CD4-positive, alpha-beta T cell treated with Interferon alpha-2 for 1 hour (primary cell): ENCODE data around the gene TAGLN2.

Experiments used
- DNase-seq, 2 donors: peaks; one replicate each; pipeline ENCODE4 v3.0.0-alpha.2; 2020 to 2022

TAGLN2 gene

DNA sequence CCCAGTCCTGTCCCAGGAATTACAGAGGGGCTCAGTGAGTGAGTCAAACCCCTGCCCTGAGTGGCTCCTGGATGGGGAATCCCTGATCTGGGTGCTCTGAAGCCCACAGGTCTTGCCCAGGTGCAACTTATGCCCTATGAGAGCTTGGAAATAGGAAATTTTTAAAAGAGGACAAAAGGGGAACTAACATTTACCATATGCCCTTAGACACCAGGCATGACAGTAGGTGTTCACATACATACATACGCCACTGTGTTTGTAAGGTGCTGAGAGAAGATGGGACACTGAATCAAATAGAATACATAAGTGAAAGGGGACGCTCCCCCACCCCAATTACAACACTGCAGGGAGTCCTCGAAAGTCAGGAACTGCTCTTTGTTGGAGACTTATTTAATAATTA, 26.8 kb downstream of the TAGLN2 start:
- no peak for DNase-seq

DNA sequence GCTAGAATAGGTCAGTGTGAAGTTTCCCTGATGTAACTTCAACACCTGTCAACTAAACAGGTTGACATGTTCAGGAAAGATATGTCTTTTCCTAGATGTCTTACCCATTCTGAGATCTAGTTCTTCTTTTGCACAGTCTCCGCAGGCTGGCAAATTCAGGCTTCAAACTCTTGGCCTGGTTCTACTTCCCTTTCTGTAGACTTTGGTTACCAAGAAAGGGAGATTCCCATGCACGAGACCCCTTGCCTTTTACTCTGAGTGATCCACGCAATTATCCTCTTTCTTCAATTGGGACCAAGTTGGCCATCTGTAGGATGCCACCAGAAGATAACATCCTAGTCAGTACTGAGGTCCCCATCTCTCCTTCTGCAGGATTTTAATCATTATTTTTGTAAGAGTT, 27.3 kb downstream of the TAGLN2 start:
- no peak for DNase-seq

DNA sequence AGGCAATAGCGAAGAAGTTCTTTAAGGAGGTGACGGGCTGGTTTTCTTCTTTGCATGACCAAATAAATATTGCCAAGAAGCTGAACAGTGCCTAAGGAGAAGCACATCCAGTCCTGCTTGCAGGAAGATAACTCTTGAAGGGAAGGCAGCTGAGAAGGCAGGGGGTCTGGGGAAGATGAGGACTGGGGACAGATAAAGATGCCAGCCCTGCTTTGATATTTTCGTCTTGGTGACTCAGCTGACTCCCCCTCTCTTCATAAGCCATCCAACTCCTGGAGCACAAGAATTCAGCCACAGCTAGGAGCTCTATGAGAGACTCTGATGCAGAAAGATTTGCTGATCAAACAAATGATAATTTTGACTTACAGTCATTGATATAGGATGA, 28.8 kb downstream of the TAGLN2 start:
- DNase-seq, result no peak

DNA sequence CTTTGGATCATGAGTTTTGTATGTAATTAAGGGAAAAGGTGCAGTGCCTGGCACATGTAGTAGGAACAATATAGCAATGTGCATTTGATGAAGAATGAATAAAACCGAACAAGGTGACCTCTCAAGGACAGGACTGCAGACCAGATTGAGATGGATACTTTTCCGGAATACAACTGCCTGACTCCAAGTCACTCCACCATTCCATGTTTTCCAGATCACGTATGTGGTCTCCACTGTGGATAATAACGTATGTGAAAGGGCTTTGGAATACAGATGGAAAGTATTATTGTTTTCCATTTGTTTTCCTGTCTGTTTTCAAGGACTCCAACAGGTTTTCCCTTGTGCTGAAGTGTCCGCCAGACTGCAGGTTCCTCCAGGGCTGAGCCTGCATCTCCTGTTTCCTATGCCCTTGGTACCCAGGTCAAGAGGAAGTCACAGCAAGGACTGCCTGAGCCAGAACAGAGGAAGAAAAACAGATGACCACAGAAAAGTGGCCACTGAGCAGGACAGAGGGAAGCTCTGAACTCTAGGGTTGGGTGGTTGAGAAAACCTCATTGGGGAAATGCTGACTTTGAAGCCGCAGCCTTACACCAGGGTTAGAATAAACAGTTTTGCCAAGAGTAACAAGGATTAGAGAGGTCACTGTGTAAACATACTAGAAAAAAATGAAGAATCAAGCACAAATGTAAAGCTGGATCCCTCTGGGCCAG, 29.3 kb downstream of the TAGLN2 start:
- no peak for DNase-seq

DNA sequence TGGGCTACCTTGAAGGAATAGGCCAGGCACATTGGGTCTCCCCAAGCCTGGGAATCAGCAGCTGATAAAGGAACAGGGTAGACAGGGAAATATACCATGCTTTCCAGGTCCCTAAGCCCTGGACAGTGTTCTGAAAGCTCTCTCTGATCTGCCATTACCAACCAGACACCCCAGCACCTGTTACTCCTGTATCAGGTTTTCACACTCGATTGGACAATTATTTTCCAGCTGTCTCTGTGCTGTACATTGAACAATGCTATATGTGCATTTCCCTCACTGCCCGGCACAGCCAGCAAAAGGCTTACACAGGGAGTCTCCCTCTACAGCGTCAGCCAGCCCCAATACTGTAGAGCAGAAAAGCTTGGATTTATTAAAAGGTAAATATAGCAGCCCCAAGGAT, 30.0 kb downstream of the TAGLN2 start:
- DNase-seq, result no peak

DNA sequence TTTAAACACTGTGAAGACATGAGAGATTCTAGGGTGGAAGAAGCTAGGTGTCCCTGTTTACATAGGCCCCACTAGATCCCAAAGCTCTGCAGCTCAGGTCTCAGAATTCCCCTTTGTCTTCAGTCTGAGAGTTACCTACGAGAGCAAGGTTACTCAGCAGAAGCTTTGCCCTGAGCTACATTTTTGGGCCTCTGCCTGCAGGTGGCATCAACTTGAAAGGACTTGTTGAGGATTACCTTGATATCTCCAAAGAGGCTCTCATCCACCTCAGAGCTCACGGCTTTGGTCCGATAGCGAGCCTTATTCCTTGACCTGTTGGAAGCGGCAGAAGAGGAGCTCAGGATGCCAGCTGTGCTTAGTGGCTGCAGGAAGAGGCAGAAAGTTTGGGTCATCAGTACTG, 32.4 kb downstream of the TAGLN2 start:
- DNase-seq, result peak in 1 of 2 donors; percentile 33

DNA sequence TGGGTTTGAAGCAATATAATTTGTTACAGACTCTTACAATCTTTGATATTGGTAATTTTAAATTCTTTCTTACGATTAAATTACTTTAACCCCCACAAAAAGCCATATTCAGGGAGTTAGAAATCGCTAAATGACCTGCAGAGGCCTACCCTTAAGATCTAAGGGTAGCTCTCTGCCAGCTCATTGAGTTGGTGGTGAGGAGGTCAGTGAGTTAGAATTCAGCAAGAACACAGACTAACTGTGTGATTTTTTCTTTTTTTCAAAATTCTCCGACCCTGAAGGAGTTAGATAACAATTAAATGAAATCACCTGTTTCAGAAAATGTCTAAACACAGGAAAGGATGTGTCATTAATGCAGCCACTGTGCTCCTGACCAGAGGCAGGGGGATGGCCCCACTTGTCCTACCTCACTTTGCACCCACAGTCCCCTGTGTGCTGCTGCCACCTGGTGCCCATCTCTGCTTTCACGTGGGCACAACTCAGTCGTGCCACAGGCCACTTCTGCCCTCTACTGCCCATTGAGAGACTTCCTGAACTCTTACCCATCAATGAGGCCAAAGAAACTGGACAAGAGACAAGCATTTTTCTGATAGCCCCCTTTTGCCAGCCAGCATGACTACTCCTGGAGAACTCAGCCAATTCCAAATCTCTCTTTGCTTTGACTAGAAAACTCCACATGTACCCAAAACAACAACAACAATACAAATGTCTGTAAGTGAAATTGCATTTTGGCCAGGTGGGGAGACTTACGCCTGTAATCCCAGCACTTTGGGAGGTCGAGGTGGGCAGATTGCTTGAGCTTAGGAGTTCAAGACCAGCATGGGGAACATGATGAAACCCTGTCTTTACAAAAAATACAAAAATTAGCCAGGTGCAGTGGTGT, 33.8 kb downstream of the TAGLN2 start:
- peak; percentile 83 to 87 for DNase-seq

DNA sequence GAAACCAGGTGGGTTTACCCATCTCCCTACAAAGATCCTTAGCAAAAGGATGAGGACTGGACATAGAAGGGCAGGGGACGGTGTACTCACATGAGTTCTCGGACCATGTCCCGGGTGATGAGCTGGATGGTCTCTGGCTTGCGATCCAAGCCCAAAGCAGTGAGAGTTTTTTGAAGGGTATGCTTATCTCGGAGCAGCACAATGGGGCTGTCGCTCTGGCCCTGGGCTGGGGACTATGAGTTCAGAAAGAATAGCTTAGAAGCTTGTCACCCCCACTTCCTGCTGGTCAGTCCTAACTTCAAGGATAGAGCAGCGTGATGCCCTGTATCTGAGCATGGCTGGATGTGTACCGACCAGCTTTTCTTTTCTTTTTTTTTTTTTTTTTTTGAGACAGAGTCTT, 34.9 kb downstream of the TAGLN2 start:
- DNase-seq, result no peak

DNA sequence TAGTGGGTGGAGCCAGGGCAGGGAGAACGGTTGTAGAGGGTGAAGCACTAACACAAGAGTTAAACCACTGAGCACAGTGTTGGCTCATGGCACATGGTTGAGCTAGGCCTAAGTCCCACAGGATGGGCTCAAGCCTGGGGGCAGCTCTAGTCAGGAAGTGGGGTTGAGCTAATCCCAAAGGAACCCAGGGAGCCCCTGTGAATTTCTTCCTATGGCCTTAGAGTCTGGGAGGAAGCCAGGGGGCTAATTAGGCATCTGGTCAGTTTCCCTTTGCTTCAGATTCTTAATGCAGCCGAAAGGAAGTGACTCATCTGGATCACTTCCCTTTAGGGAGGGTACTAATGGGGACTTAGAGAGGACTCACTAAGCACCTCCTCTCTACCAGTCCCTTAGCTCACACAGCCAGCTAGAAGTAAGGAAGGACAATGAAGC, 35.5 kb downstream of the TAGLN2 start:
- DNase-seq, result peak; percentile 28 to 34

DNA sequence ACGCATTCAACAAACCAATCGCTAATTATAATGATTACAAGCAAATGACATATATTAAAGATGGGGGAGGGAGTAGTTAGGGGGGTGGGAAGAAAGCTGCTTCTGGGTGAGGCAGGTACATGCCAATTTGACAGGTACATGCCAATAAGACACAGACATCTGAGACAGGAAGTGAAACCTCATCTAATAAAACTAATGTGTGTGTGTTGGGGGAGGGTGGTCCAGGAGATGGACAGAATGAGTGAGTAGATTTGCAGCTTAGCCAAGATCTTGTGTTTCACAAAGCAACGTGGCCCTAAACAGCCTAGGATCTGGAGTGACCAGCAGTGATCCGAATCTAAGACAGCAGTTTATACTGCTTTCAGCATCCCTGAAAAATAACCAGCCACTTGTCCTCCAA, 36.1 kb downstream of the TAGLN2 start:
- DNase-seq, result no peak

DNA sequence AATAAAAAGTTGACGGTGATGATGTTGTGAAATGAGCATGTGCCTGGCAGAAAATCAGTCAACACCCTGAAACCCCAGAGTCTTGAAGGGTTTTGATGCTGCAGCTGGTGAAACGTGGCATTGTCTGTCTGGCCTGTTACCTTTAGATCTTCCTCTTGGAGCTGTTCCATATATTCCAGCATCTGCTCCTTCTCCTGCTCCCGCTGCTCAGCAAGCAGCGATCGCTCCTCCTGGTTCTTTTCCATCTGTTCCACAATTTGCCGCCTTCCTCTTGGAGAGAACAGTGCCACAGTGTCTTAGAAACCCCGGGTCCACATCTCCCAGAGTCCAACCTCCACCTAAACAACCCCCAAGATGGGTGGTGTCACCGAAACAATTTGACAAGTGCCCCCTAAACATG, 41.0 kb downstream of the TAGLN2 start:
- DNase-seq, result no peak

DNA sequence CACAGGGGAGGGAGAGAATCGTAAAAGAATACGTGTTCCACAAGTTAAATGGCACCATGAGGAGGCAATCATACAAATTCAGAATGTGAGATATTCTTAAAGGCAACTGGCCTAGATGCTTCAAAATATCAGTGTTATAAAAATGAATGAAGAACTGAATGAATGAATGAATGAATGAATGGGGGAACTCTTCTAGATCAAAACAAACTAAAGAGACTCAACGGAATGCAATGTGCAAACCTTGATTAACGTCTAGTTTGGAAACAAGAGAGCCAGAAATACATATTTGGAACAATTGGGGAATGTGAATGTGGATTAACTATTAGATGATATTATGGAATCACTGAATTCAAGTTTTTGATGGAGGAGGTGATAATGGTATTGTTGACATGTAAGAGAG, 42.2 kb downstream of the TAGLN2 start:
- DNase-seq, result no peak

DNA sequence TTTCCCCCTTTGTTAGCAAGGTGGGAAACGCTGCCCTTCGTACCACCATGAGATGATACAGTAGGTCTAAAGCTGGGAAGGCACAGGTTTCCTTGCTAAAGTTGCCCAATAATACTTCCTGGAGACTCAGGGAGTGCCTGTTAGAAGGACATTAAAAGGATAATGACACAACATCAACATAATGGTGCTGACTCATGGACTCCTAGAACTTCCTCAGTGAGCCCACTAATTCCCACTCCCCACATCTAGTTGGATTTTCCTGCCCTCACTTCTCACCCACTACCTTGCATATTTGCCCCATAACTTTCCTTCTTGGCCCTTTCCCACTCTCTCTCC, 42.8 kb downstream of the TAGLN2 start:
- DNase-seq, result no peak

DNA sequence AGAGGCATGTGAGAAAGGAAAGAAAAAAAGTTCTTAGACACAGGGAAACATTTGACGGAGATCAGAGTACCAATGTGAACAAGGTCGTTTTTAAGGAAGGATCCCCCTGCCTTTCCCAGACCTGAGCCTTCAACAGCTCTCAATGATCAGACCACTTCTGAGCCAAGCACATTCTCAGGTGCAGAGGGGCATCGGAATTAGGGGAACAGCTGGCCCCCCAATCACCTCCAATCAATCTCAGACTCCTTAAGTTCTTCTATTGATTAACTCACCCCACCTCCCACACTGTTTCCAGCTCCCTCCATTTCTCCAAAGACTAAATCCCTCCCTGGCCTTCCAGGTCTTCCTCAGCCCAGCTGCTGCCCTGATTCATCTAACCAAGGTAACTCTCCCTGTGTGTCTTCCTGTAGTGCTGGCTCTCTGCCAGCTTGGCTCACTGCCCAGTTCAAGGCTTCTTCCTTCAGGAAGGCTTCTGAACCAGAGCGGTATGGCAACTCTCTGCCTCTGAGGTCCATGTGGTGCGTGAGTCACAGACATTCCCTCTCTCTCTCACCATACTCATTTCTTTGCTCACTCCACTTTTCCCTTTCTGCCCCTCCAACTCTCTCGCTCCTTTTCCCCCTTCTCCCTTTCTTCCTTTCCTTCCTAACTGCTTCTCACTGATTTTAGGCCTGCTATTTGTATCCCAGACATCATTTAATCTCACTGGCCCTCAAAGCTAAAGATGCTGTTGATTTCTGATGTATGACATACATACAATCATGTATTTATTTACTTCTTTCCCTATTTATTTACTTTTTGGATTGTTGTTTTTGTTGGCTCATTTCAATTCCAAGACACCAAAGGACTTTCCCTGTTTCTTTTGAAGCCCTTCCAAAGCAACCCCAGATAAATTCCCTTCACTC, 43.4 kb downstream of the TAGLN2 start:
- DNase-seq, result peak; percentile 41 to 48

DNA sequence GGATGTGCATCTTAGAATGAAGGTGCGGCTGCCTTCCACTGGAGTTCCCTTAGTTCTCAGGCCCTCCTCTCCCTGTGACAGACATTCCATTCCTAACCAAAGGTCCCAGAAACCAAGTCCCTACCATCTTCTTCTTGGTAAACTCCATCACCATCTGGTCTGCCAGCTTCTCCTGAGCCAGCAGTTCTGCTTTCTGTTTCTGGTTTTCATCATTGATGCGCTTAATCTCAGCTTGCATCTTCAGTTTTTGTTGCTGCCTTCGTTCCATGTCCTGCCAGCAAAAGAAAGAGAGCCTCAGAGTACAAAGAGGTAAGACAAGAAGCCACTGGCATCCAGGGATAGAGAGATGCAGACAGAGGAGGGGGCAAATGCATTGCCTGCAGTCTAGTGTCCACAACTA, 44.9 kb downstream of the TAGLN2 start:
- no peak for DNase-seq

DNA sequence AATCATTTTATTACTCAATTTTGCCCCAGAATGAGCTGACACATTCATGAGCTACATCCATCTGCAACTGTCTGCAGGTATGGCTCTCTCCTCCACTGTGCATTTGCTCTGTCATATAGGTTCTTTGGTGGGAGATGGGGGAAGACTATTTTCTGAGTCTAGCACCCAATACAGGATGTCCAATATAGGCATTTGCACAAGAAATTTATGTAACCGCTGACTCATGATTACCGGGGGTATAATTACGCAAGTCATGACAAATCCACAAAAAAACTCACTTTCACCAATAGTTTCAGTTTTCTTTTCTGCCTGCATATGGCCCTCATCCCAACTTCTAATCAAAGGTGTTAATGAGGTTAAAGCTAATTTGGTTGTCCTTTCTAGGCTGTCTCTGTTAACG, 45.3 kb downstream of the TAGLN2 start:
- DNase-seq, result peak in 1 of 2 donors; percentile 16

DNA sequence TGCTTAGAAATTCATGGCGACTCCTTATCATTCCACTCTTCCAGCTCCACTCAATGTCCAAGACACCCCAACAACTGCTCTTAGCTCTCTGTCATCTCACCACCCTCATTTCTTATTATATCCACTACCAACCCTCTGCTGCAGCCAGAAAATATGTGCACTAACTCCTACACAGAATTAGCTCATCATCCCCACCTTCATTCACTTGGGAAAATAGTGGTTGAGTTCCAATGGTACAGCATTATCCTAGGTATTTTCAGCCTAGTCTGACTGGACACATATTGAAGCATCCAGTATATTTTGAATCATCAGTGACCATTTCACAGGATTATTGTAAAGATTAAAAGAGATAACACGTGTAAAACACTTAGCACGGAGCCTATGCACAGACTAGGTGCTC, 46.2 kb downstream of the TAGLN2 start:
- DNase-seq, result no peak

DNA sequence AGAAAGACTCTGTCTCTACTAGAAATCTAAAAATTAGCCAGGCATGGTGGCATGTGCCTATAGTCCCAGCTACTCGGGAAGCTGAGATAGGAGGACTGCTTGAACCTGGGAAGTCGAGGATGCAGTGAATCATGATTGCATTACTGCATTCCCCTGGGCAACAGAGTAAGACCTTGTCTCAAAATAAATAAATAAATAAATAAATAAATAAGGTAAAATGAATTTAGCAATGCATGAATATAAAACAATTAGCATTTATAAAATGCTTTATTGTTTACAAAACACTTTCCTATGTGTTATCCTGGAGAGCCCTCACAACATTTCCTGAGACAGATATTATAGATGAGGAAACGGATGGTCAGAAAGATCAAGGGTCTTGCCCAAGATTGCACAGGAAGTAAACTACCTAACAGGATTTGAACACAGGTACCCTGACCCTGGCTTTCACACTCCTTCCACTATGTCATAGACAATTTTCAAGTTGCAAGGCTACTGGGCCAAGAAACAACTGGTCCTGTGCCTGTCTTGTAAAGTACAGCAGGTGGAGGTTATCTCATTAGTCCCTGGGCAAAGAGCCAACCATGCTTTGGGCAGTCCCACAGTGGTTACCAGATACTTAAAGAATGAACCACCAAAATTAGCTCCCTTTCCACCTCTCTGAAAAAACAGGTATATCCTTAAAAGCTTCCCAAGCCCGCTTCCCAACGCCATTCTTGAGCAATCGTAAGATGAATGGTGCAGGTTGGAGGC, 47.4 kb downstream of the TAGLN2 start:
- DNase-seq, result no peak

DNA sequence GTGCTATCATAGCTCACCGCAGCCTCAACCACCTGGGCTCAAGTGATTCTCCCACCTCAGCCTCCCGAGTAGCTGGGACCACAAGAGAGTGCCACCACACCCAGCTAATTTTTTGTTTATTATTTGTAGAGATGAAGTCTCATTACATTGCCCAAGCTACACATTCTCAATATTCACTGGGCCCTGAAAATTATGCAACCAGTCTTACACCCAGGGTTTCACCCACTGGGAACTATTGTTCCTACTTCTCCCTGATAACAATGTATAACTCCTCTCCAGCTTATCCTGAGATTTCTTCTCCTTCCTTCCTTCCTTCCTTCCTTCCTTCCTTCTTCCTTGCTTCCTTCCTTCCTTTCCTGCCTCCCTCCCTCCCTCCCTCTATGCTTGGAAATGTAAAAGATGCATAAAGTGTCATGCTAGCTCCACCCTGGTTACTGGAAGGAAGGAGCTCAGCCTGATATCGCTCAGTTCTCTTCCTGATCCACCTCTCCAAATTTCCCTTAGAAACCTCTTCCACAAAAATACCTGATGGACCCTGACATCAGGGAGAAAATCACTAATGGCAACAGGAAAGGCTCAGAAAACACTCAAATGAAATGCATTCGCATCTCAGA, 51.7 kb downstream of the TAGLN2 start:
- no peak for DNase-seq

DNA sequence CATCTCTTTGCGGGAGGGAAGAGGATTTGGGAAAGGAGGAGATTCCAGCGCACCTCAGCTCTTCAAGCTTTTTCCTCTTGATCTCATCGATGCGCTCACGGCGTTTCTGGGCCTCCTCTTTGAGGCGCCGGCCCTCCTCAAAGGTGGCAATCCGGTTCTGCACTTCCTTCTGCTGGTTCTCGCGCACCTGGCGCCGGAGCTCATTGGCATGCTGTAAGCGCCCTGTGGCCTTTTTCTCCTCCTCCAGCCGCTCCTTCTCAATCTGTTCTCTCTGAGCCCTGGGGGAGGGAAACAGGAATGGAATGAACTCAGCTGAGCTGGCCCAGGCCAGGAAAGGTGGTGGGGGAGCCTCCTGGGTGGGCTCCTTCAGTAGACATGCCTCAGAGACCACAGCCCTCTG, 52.4 kb downstream of the TAGLN2 start:
- DNase-seq, result no peak

DNA sequence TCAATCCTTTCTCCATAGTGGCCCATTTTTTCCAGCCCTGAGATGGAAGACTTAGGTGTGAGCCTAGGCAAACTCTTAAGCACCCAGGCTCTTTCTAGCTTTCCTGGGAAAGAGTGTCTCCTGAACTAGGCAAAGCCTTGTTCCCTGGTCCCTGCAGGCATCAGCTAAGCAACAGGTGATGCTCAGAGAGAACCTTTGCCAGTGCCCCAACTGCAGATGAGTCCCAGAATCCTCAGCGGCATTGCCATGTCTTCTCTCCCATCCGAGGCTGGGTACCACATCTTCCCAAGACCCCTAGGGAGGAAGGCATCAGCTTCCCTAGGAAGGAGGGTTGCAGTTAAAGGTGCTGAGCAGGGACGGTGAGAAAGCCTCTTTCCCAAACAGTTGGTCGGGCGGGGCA, 54.6 kb downstream of the TAGLN2 start:
- DNase-seq, result no peak

DNA sequence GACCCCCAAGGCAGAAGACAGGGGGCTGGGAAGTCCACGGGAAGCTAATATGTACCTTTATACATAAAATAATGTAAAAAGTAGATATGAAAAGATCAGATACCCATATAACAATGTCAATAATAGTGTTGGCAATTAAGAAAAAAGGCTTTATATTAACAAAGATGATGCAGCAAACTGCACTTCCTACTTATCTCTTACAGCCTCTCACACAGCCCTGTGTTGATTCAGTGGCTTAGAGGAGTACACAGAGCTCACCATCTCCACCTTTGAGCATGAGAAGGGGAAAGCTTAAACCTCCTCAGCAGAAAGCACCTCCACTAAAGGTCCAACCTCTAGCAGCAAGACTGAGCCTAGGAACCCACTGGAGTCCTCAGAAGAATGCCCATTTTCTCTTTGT, 55.7 kb downstream of the TAGLN2 start:
- no peak for DNase-seq
